ENCODE results near the gene ZNF491. TPM values are rescaled to one million over a fixed set of nuclear protein-coding genes. Genes with fewer than 3 reads are reported as not detected.

The ZNF491 gene
- total RNA-seq, 1 donor from 2014 or later, result not detected

DNA sequence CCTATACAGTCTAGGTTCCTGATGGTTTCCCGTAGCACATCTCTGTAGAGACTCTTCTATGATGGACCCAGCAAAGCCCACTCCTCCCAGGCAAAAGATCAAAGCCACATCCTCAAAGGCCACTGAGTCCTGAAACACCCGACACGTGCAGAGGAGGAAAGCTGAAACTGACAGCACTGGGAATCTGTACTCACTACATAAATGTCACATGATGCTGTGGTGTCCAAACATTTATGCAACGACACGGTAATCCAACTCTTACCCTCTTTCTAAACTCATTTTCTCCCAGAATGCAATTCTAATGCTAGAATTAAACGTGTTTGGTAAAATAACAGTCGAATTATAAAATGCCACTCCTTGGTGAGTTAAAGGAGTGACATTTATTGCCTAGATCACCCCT lies 38.5 kb upstream of the ZNF491 start:
- FAIRE-seq (no peak), DNase-seq (ENCODE audit: low read depth) (no peak)
- Histone ChIP-seq H4K20me1 (ENCODE audit: insufficient read depth, low read length) (no peaks in the 10 kb centered on the region), H3K9me3 (ENCODE audit: insufficient read depth, low read depth, low read length) (peaks cover 12% of the 10 kb centered on the region), H3K4me2 (ENCODE audit: low read length) (no peak overlapping the region), H3K27me3 (ENCODE audit: insufficient read depth, low read length) (no peaks in the 10 kb centered on the region), H3K4me1 (ENCODE audit: insufficient read depth, low read length) (no peaks in the 10 kb centered on the region), H3K4me3 (ENCODE audit: insufficient read depth, low read depth, low read length) (no peak overlapping the region), H3K36me3 (ENCODE audit: insufficient read depth, low read length) (no peaks in the 10 kb centered on the region), H3K79me2 (ENCODE audit: insufficient read depth, low read length) (no peaks in the 10 kb centered on the region), H3K9ac (ENCODE audit: low read length) (no peak overlapping the region), H3K27ac (ENCODE audit: low read depth, low read length) (no peak overlapping the region), H2AFZ (ENCODE audit: low read depth, low read length) (no peak overlapping the region)
- Mint-ChIP-seq H3K9me3 (ENCODE audit: unreplicated experiment) (peaks cover 1% of the 10 kb centered on the region), H3K4me3 (ENCODE audit: unreplicated experiment) (no peak overlapping the region), H3K27ac (ENCODE audit: unreplicated experiment) (no peak overlapping the region), H3K4me1 (ENCODE audit: low read depth, unreplicated experiment) (no peaks in the 10 kb centered on the region), H3K36me3 (ENCODE audit: low read depth, unreplicated experiment) (no peaks in the 10 kb centered on the region), H3K27me3 (ENCODE audit: low read depth, unreplicated experiment) (no peaks in the 10 kb centered on the region)
- TF ChIP-seq CTCF (IDR thresholded peaks at IDR 0.05; ENCODE audit: insufficient read depth, low read depth, low read length) (no peak), EZH2 (IDR thresholded peaks at IDR 0.05; ENCODE audit: insufficient read depth, low read length) (no peak)

GRCh38 chr19:11763117-11763516 lies 35.2 kb upstream of the ZNF491 start:
- Mint-ChIP-seq H3K27me3 (ENCODE audit: low read depth, unreplicated experiment) (no peaks in the 10 kb centered on the region), H3K9me3 (ENCODE audit: unreplicated experiment) (peaks cover 2% of the 10 kb centered on the region), H3K27ac (ENCODE audit: unreplicated experiment) (no peak overlapping the region), H3K4me1 (ENCODE audit: low read depth, unreplicated experiment) (no peaks in the 10 kb centered on the region), H3K4me3 (ENCODE audit: unreplicated experiment) (no peak overlapping the region), H3K36me3 (ENCODE audit: low read depth, unreplicated experiment) (no peaks in the 10 kb centered on the region)
- no peaks in the 10 kb centered on the region for H3K4me1 ChIP-seq (ENCODE audit: insufficient read depth, low read length)
- peaks cover 6% of the 10 kb centered on the region for H3K79me2 ChIP-seq (ENCODE audit: insufficient read depth, low read length)
- H3K36me3 ChIP-seq (ENCODE audit: insufficient read depth, low read length), result no peaks in the 10 kb centered on the region
- no peaks in the 10 kb centered on the region for H3K27me3 ChIP-seq (ENCODE audit: insufficient read depth, low read length)
- no peak overlapping the region for H3K9ac ChIP-seq (ENCODE audit: low read length)
- no peaks in the 10 kb centered on the region for H4K20me1 ChIP-seq (ENCODE audit: insufficient read depth, low read length)
- H2AFZ ChIP-seq (ENCODE audit: low read depth, low read length), result no peak overlapping the region
- DNase-seq (ENCODE audit: low read depth) (no peak), FAIRE-seq (no peak)
- H3K9me3 ChIP-seq (ENCODE audit: insufficient read depth, low read depth, low read length), result peaks cover 5% of the 10 kb centered on the region
- no peak overlapping the region for H3K27ac ChIP-seq (ENCODE audit: low read depth, low read length)
- H3K4me3 ChIP-seq (ENCODE audit: insufficient read depth, low read depth, low read length), result no peak overlapping the region
- H3K4me2 ChIP-seq (ENCODE audit: low read length), result no peak overlapping the region
- TF ChIP-seq EZH2 (IDR thresholded peaks at IDR 0.05; ENCODE audit: insufficient read depth, low read length), result no peak
- no peak for TF ChIP-seq CTCF (IDR thresholded peaks at IDR 0.05; ENCODE audit: insufficient read depth, low read depth, low read length)

GRCh38 chr19:11763611-11764010 lies 34.7 kb upstream of the ZNF491 start:
- H3K9me3 Mint-ChIP-seq (ENCODE audit: unreplicated experiment), result peaks cover 4% of the 10 kb centered on the region
- Histone ChIP-seq H4K20me1 (ENCODE audit: insufficient read depth, low read length) (no peaks in the 10 kb centered on the region), H3K4me2 (ENCODE audit: low read length) (no peak overlapping the region), H3K27ac (ENCODE audit: low read depth, low read length) (no peak overlapping the region), H3K9ac (ENCODE audit: low read length) (no peak overlapping the region), H3K79me2 (ENCODE audit: insufficient read depth, low read length) (peaks cover 10% of the 10 kb centered on the region), H3K4me1 (ENCODE audit: insufficient read depth, low read length) (no peaks in the 10 kb centered on the region), H2AFZ (ENCODE audit: low read depth, low read length) (no peak overlapping the region), H3K36me3 (ENCODE audit: insufficient read depth, low read length) (no peaks in the 10 kb centered on the region), H3K4me3 (ENCODE audit: insufficient read depth, low read depth, low read length) (no peak overlapping the region), H3K27me3 (ENCODE audit: insufficient read depth, low read length) (no peaks in the 10 kb centered on the region), H3K9me3 (ENCODE audit: insufficient read depth, low read depth, low read length) (peaks cover 5% of the 10 kb centered on the region)
- no peaks in the 10 kb centered on the region for H3K36me3 Mint-ChIP-seq (ENCODE audit: low read depth, unreplicated experiment)
- H3K4me3 Mint-ChIP-seq (ENCODE audit: unreplicated experiment), result no peak overlapping the region
- H3K27ac Mint-ChIP-seq (ENCODE audit: unreplicated experiment), result no peak overlapping the region
- no peak for DNase-seq (ENCODE audit: low read depth)
- no peak for FAIRE-seq
- TF ChIP-seq EZH2 (IDR thresholded peaks at IDR 0.05; ENCODE audit: insufficient read depth, low read length) (no peak), CTCF (IDR thresholded peaks at IDR 0.05; ENCODE audit: insufficient read depth, low read depth, low read length) (no peak)
- H3K27me3 Mint-ChIP-seq (ENCODE audit: low read depth, unreplicated experiment), result no peaks in the 10 kb centered on the region
- no peaks in the 10 kb centered on the region for H3K4me1 Mint-ChIP-seq (ENCODE audit: low read depth, unreplicated experiment)
